GM19372 (cell line): ENCODE results near the gene SLC13A3.

ENCODE experiments used
- ATAC-seq: cut with Tn5 transposase; IDR thresholded peaks from one replicate; pipeline ENCODE4 v1.9.1; 2021; ENCODE audit warnings: mild to moderate bottlenecking, low read depth, moderate library complexity; ENCODE audit not compliant: unreplicated experiment

SLC13A3 gene

GRCh38 chr20:46609043-46609442 lies 42.2 kb downstream of the SLC13A3 start:
- ATAC-seq, result no peak

DNA sequence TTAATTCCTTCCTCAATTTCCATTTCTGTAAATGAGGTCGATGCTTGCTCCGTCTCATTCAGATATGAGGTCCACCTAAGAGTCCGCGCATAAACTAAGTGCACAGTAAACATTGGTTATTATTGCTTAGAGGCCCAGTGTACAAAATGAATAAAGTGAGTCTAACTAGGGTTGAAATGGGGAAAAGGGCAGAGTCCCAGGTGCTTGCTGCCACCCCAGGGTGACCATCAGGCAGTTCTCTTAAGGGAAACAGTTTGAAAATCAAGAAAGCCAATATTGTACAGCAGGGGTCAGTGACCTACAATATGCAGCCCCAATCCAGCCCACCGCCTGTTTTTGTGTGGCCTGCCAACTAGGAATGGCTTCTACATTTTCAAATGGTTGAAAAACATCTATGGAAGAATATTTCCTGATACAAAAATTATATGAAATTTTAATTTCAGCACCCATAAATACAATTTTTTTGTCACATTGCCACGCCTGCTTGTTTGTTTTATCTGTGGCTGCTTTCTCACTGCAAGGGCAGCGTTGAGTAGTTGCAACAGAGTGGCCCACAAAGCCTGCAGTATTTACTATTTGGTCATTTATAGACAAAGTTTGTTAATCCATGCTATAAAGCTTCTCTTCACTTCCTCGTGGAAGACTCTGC lies 43.3 kb downstream of the SLC13A3 start:
- no peak for ATAC-seq

- ATAC-seq, result no peak
Measured at GRCh38 chr20:46607191-46607848, 43.9 kb downstream of the SLC13A3 start.

DNA sequence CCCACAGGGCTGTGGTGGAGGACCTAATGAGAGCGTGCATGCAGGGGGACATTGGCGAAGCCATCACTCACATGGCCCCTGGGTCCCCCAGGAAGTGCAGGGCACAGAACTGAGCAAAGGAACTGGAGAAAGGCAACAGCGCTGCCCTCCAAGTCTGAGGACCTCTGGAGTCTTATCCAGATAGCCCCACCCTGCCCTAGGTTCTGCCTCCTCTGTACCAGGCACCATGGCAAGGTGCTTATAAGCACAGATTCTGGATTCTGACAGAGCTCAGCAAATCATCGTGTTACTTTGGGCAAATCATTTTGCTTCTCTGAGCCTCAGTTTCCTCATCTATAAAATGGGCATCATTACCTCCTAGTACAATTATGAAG lies 44.5 kb downstream of the SLC13A3 start:
- ATAC-seq, result no peak

GRCh38 chr20:46605978-46606816 lies 45.1 kb downstream of the SLC13A3 start:
- ATAC-seq, result no peak

GRCh38 chr20:46605181-46605580 lies 46.1 kb downstream of the SLC13A3 start:
- no peak for ATAC-seq

- ATAC-seq, result no peak
Measured at GRCh38 chr20:46604551-46605133, 46.6 kb downstream of the SLC13A3 start.

DNA sequence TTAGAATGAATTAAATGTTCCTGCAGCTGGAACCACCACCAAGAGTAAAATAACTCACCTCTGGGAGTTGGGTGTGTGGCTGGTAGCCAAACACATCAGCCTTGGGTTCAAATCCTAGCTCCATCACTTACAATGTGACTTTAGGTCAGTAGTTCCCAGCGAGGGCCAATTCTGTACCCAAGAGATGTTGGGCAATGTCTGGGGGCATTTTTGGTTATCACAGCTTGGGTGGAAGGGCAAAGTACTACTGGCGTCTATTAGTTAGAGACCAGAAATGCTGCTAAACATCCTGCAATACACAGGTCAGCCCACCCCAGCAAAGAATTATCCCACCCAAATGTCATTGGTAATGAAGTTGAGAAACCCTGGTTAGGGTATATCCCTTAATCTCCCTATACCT lies 48.8 kb downstream of the SLC13A3 start:
- ATAC-seq, result no peak

- no peak for ATAC-seq
Measured at GRCh38 chr20:46601603-46602122, 49.6 kb downstream of the SLC13A3 start.

GRCh38 chr20:46600286-46600752 lies 50.9 kb downstream of the SLC13A3 start:
- ATAC-seq, result no peak

DNA sequence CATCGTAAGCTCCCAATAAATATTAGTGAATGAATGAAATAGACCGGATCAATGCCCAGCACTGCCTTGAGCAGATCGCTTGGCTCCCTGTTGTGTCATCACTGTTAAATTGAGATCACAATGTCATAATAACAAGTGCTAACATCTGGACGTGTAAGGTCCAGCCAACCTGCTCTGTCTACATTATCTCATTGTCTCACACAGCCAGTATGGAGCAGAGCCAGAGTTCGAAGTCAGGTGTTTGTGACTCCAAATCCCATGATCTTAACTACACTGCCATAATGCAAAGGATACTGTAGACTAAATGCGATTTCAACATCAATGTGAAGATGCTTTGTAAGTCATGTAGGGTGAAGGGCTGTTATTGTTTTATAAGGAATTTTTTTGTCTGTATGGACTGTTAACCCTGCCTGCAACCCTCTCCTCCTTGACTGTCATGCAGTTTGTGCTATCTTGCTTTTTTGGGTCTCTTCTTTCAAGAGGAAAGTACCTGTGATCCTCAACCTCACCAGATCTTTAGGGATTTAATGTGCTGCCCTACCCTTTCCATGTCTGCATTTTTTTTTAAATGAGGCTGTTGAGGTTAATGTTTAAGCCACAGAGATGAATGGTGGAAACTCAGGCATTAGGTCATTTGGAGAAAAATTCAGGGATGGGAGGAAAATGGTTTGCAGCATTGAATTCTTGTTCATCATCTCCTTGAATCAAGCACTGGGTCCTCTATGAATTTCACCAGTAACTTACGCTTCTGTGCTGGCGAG lies 51.9 kb downstream of the SLC13A3 start:
- no peak for ATAC-seq

DNA sequence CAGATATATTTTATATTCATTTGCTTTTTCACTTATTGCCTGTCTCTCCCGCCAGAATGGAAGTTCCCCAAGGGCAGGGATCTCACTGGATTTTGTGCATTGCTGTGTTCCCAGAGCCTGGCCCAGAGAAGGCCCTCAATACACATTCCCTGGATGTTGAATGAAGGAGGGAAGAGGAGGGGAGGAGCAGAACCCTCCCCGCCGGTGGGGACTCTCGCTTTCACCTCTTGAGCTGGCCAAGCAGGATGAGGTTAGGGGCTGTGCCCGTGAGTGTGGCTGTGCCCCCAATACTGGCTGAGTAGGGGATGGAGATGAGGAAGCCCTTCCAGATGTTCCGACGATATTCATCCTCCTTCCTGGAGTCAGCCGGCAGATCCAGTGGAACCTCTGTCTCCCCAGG lies 55.3 kb downstream of the SLC13A3 start:
- ATAC-seq, result no peak

- ATAC-seq, result no peak
Measured at GRCh38 chr20:46594725-46595124, 56.5 kb downstream of the SLC13A3 start.

DNA sequence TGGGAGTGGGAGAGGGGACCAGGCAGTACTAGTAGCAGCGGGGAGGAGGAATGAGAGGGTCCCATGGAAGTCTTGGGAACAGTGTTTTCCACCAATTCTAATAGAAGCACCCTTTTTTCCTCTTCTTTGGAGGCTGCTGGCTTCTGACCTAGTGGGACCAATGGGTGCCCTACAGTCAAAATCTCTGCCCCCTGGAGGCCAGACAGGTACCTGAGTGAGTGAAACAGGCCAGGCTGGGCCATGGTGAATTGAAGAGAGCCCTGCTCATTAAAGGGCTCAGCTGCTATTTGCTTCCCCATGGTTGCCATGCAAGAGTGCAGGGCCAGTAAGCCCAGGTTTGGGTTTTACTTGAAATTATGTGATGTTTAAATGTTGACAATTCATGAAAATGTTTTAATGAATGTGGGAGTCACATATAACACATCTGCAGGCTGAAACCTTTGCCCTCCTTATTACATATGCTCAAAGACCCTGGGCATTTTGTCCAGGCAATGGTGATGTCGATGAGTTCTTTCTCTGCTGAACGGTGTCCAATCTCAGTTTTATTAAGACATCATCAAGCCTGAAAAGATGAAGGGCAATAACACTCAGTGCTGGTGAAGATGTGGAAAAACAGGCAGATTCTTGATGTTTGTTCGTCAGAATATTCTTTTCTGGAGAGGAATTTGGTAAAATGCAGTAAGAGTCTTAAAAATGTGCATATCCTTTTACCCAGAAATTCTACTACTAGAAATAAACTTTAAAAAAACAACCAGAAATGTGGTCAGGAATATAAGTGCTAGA lies 58.5 kb downstream of the SLC13A3 start:
- no peak for ATAC-seq

GRCh38 chr20:46590443-46590842 lies 60.8 kb downstream of the SLC13A3 start:
- ATAC-seq, result no peak

DNA sequence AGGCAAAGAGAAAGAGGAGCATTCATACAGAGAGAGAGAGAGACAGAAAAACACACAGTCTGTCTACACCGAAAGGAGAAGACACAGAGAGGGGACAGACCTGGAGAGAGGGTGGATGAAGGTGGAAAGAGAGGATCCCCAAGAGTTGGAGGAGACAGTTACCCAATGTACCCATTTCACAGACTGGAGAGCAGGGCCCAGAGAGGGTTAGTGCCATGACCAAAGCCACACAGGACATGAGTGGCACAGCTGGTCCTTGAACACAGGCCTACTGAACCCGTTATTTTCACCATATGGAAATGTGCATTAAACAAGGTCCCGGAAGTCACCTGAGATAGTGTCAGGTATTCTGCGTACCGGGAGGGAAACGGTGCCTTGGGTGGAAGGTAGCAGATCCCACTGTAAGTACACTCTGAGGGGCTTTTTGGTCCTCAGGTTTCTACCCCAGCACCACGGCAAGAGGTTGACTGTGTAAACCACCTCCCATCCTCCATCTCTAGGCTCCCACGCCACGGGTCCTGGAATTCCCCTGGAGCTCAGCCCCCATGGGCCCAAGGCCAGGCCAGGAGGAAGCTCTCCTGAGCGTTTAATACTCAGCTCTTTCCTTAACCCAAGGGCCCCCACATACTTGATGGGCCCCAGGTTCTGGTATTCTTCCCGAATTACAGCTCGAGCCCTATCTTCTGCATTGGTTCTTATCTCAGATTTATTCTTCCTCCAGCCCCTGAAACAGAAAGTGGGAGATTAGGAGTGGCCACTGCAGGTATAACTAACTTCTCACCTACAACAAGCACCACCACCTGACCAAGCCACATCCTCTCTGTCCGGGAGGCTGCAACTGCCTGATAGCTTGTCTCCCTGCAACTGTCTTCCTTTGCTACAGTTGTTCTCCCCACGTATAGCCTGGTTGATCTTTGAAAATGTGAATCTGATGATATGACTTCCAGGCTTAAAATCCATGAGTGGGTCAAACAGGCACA lies 62.4 kb downstream of the SLC13A3 start:
- no peak for ATAC-seq

DNA sequence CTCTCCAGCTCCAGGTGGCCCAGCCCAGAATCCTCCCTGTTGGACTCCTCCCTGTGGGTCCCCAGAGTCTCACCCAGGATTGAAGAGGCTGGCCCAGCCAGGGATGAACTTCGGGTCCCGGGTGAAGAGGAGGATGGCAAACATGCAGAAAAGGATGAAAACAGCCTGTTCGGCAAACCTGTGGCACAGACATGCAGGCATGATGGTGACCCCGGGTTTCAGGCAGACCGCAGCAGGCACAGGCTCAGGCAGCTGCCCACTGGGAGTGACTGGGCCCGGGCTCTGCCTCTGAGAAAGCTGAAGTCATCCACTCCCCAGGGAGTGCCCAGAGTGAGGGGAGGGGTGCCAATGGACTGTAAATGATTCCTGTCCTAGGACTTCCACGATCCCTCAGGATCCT lies 63.3 kb downstream of the SLC13A3 start:
- ATAC-seq, result no peak

- no peak for ATAC-seq
Measured at GRCh38 chr20:46586724-46587123, 64.5 kb downstream of the SLC13A3 start.
